Testis (tissue), 3 donors: ENCODE measurements around the gene RAB29. TPM values are rescaled to one million over a fixed set of nuclear protein-coding genes. Genes with fewer than 3 reads are reported as not detected.
"Not testable (repeated sequence)": the region's sequence is repeated elsewhere in the genome, so short reads cannot be mapped to it uniquely, and the experiment has no call there.

Experiments
- DNase-seq: peaks from one replicate; pipeline ENCODE4 v3.0.0-alpha.2; 2019
- H3K27ac ChIP-seq, 2 donors: fragments of 200-600 bp; sonication (generic); one replicate each; pipeline ENCODE4 v1.5.1; 2019
- H3K27me3 ChIP-seq: fragments of 200-600 bp; sonication (generic); one replicate; pipeline ENCODE4 v1.5.1; 2019
- H3K36me3 ChIP-seq: fragments of 200-600 bp; sonication (generic); one replicate; pipeline ENCODE4 v1.5.1; 2017; ENCODE audit warnings: low read depth; ENCODE audit errors: missing control alignments
- H3K4me1 ChIP-seq: fragments of 200-600 bp; sonication (generic); one replicate; pipeline ENCODE4 v1.5.1; 2019
- H3K4me3 ChIP-seq, 2 donors: fragments of 200-600 bp; sonication (generic); one replicate each; pipeline ENCODE4 v1.5.1; 2017 to 2019
- H3K9me3 ChIP-seq: fragments of 200-600 bp; sonication (generic); one replicate; pipeline ENCODE4 v1.5.1; 2017
- POLR2A ChIP-seq: fragments of 450-650 bp; IDR thresholded peaks from one replicate; pipeline ENCODE4 v1.6.1; 2017; ENCODE audit warnings: antibody characterized with exemption, mild to moderate bottlenecking, moderate library complexity
- WGBS, 2 donors: methylation state at CpG; one replicate each; pipeline ENCODE4 v1.1.5; 2018; 5-methylcytosine and 5-hydroxymethylcytosine counted together
- intact Hi-C: fragments of 100-400 bp; cut with DNase I; formaldehyde crosslinking; loops from one replicate; pipeline ENCODE4 v1.15.1; 2023; ENCODE audit warnings: low total_unique reads
- polyA plus RNA-seq: library from polyadenylated mRNA; stranded (reverse); fragments of 350-450 nt; fragmentation: Illumina TruSeq; extraction: RNeasy Lipid Tissue Mini Kit (QIAGEN cat#74804); gene quantifications from one replicate; pipeline ENCODE4 v1.2.3, GENCODE V29; 2014; ENCODE audit warnings: low read depth, low replicate concordance; ENCODE audit not compliant: insufficient read depth
- total RNA-seq, 2 donors: library from RNA; depleted of rRNA; stranded (reverse); fragments of >200 nt; gene quantifications; one replicate each; pipeline ENCODE4 v1.2.3, GENCODE V29; 2016
- TF ChIP-seq, protein P1 (sequence below), 3 experiments: fragments of 450-650 bp in 2 of 3; fragments of 200-600 bp in 1 of 3; sonication (generic) in 1 of 3; IDR thresholded peaks; one replicate each; pipeline ENCODE4 v1.5.1; 2016 to 2019; ENCODE audit warnings: antibody characterized with exemption in 3 of 3, mild to moderate bottlenecking in 2 of 3, moderate library complexity in 1 of 3

The RAB29 gene
- total and polyA plus RNA-seq, 3 donors from 2014 or later = 7.4 to 10.8 (median 8.3) TPM

DNA sequence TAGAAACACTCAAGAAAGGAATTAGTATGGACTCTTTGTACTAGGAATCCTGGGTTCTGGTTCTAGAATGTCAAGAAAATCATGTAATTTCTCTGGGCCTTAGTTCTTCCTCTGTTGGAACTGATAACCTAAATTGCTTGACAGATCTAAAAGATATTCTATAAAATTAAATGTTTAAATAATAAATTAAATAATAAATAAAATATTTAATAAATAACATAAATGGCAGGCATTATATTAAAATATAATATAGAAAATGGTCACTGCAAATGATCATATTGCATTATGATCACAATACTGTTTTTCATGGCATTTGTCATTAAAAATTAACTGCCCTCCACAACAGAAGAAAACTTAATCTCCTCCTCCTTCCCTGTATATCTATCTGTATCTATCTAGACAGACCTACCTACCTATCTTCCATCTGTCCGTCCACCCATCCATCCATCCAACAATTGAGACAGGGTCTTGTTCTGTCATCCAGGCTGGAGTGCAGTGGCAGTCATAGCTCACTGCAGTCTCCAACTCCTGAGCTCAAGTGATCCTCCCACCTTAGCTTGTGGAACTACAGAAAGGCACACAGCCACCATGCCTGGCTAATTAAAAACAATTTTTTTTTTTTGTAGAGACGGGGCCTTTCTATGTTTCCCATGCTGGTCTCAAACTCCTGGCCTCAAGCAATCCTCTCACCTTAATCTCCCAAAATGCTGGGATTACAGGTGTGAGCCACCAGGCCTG lies 41.7 kb downstream of the RAB29 start:
- no peaks in the 10 kb centered on the region for H3K27me3 ChIP-seq
- no peaks in the 10 kb centered on the region for H3K36me3 ChIP-seq
- no peak overlapping the region for H3K27ac ChIP-seq
- H3K4me1 ChIP-seq = no peaks in the 10 kb centered on the region
- TF ChIP-seq POLR2A = no peak
- TF ChIP-seq, protein P1, sequence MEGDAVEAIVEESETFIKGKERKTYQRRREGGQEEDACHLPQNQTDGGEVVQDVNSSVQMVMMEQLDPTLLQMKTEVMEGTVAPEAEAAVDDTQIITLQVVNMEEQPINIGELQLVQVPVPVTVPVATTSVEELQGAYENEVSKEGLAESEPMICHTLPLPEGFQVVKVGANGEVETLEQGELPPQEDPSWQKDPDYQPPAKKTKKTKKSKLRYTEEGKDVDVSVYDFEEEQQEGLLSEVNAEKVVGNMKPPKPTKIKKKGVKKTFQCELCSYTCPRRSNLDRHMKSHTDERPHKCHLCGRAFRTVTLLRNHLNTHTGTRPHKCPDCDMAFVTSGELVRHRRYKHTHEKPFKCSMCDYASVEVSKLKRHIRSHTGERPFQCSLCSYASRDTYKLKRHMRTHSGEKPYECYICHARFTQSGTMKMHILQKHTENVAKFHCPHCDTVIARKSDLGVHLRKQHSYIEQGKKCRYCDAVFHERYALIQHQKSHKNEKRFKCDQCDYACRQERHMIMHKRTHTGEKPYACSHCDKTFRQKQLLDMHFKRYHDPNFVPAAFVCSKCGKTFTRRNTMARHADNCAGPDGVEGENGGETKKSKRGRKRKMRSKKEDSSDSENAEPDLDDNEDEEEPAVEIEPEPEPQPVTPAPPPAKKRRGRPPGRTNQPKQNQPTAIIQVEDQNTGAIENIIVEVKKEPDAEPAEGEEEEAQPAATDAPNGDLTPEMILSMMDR (IDR thresholded peaks at IDR 0.05) = no peak
- no peaks in the 10 kb centered on the region for H3K9me3 ChIP-seq
- 73 to 81% methylated on average over 2 of the region's 2 CpGs for WGBS, 2 donors
- intact Hi-C loops = no loop called here
- no peak for DNase-seq
- no peak overlapping the region for H3K4me3 ChIP-seq

DNA sequence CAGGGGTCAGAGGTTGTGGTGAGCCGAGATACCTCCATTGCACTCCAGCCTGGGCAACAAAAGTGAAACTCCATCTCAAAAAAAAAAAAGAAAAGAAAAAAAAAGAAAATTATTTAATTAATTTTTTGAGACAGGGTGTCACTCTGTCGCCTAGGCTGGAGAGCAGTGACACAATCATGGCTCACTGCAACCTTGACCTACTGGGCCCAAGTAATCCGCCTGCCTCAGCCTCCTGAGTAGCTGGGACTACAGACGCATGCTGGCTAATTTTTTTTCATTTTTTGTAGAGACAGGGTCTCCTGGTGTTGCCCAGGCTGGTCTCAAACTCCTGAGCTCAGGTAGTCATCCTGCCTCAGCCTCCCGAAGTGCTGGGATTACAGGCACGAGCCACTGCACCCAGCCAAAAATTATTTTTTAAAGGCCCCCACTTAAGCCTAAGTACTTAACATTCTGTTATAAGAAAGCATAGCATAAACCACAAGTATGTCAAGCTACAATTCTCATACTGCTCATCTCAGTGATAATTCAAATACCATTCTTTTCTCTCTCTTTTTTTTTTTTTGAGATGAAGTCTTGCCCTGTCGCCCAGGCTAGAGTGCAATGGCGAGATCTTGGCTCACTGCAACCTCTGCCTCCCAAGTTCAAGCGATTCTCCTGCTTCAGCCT lies 45.2 kb downstream of the RAB29 start:
- H3K4me3 ChIP-seq = no peak overlapping the region
- intact Hi-C loops = no loop called here
- no peak overlapping the region for H3K27ac ChIP-seq

DNA sequence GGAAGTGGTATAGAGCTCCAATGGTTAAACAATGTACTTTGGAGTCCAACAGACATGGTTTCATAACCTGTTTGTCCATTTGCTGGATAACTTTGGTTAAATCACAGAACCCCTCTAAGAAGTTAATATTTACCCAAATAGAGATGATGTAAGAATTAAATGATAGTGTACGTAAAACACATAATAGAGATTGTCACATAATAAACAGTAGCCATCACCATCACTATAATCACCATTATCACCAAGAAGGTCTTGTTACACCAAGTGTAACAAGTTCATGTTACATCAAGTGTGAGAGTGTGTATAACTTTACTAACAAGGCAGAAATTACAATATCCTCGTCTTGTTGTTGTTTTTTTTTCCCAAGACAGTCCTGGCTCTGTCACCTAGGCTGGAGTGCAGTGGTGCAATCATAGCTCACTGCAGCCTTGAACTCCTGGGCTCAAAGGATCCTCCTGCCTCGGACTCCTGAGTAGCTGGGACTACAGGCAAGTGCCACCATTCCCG lies 48.6 kb downstream of the RAB29 start:
- Histone ChIP-seq H3K4me3 (no peak overlapping the region), H3K36me3 (no peaks in the 10 kb centered on the region), H3K9me3 (no peaks in the 10 kb centered on the region), H3K27ac (no peak overlapping the region), H3K27me3 (no peaks in the 10 kb centered on the region), H3K4me1 (no peaks in the 10 kb centered on the region)
- TF ChIP-seq, protein P1 (IDR thresholded peaks at IDR 0.05) = no peak
- no peak for TF ChIP-seq POLR2A
- DNase-seq = no peak
- intact Hi-C loops = no loop called here
- WGBS, 2 donors = 64 to 76% methylated on average over 4 of the region's 4 CpGs

More for the DNA sequence above, 45.2 kb downstream of the RAB29 start:
- H3K9me3 ChIP-seq = no peaks in the 10 kb centered on the region
- no peak for DNase-seq
- H3K4me1 ChIP-seq = no peaks in the 10 kb centered on the region
- H3K27me3 ChIP-seq = no peaks in the 10 kb centered on the region
- WGBS, 2 donors = 88 to 90% methylated on average over 9 of the region's 9 CpGs
- TF ChIP-seq, protein P1 (IDR thresholded peaks at IDR 0.05) = no peak
- TF ChIP-seq POLR2A = no peak
- no peaks in the 10 kb centered on the region for H3K36me3 ChIP-seq

DNA sequence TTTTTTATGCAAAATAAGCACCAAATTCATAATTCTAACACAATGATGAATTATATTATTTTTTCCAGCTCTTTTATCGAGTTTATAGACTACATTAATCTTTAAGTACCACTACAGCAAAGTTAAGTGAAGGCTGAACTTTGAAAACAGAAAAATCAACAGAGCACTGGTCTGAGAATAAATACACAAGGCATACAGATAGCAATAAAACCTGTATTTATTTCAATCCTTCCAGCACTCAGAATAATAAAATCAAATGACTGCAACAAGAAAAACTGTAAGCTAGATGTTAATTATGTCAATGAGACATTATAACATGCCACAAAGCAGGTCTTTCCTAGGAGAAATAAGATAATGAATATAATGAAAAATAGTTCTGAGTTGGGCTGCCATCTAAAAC lies 49.8 kb downstream of the RAB29 start:
- Histone ChIP-seq H3K27me3 (no peaks in the 10 kb centered on the region), H3K9me3 (no peaks in the 10 kb centered on the region), H3K27ac (no peak overlapping the region), H3K4me3 (no peak overlapping the region), H3K36me3 (no peaks in the 10 kb centered on the region), H3K4me1 (no peaks in the 10 kb centered on the region)
- 49 to 84% methylated on average over 1 of the region's 1 CpG for WGBS, 2 donors
- intact Hi-C loops = no loop called here
- no peak for DNase-seq
- no peak for TF ChIP-seq POLR2A
- TF ChIP-seq, protein P1 (IDR thresholded peaks at IDR 0.05) = no peak

DNA sequence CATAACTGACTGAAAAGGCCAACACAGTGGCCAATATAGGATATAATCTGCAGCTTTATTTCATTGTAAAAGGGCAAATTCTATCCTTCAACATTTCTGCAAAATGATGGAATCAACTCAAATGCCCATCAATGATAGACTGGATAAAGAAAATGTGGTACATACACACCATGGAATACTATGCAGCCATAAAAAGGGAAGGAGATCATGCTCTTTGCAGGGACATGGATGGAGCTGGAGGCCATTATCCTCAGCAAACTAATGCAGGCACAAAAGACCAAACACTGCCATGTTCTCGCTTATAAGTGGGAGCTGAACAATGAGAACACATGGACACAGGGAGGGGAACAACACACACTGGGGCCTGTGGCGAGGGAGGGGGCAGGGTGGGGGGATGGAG lies 54.5 kb downstream of the RAB29 start:
- 82 to 88% methylated on average over 2 of the region's 2 CpGs for WGBS, 2 donors
- intact Hi-C loops, H3K27me3 ChIP-seq, H3K9me3 ChIP-seq, H3K4me3 ChIP-seq, H3K4me1 ChIP-seq, H3K27ac ChIP-seq, DNase-seq, H3K36me3 ChIP-seq: not testable (repeated sequence)
